HepG2 (cell line): Measurements from ENCODE around the gene MEAF6. TPM values are rescaled to one million over a fixed set of nuclear protein-coding genes. Genes with fewer than 3 reads are reported as not detected.

Experiments used
- KLF16 ChIP-seq, 2 experiments: sonication (generic) in 1 of 2; formaldehyde crosslinking in 1 of 2; IDR thresholded peaks; 2 replicates each; pipeline versions ENCODE4 v1.6.1 to v1.8.0; 2016 to 2023; ENCODE audit warnings: missing genetic modification reagents in 2 of 2, missing compliant biosample characterization in 1 of 2
- MIER2 ChIP-seq: IDR thresholded peaks from 2 replicates; pipeline ENCODE4 v1.6.1; 2016; ENCODE audit warnings: missing biosample characterization, missing genetic modification reagents
- POGZ ChIP-seq: sonication (generic); formaldehyde crosslinking; IDR thresholded peaks from 2 replicates; pipeline ENCODE4 v1.4.0; 2020; ENCODE audit warnings: mild to moderate bottlenecking, missing genetic modification reagents
- RNF219 ChIP-seq: sonication (generic); formaldehyde crosslinking; IDR thresholded peaks from 2 replicates; pipeline ENCODE4 v1.5.0; 2020; ENCODE audit warnings: mild to moderate bottlenecking, missing genetic modification reagents
- SP1 ChIP-seq, 2 experiments: fragments of 450-650 bp in 1 of 2; sonication (generic) in 1 of 2; formaldehyde crosslinking in 1 of 2; IDR thresholded peaks; 2 replicates each; pipeline versions ENCODE4 v1.4.0 to v1.6.1; 2016 to 2020; ENCODE audit warnings: missing genetic modification reagents in 1 of 2
- SP2 ChIP-seq: sonication (generic); formaldehyde crosslinking; IDR thresholded peaks from 2 replicates; pipeline ENCODE4 v1.5.1; 2020; ENCODE audit warnings: mild to moderate bottlenecking, missing genetic modification reagents
- SUZ12 ChIP-seq: fragments of 150-350 bp; IDR thresholded peaks from 2 replicates; pipeline ENCODE4 v1.6.1; 2014; ENCODE audit warnings: low read depth, low read length
- ZBTB38 ChIP-seq: sonication (generic); formaldehyde crosslinking; IDR thresholded peaks from 2 replicates; pipeline ENCODE4 v1.5.1; 2020; ENCODE audit warnings: mild to moderate bottlenecking, missing genetic modification reagents
- ZNF75D ChIP-seq: sonication (generic); formaldehyde crosslinking; IDR thresholded peaks from 2 replicates; pipeline ENCODE4 v1.8.1; 2023; ENCODE audit warnings: missing genetic modification reagents, mild to moderate bottlenecking, borderline replicate concordance
- ZNF780A ChIP-seq: sonication (generic); formaldehyde crosslinking; IDR thresholded peaks from 2 replicates; pipeline ENCODE4 v1.8.0; 2022; ENCODE audit warnings: mild to moderate bottlenecking, missing genetic modification reagents, moderate library complexity
- polyA plus RNA-seq, 8 experiments: library from polyadenylated mRNA; depleted of rRNA in 3 of 8; stranded (reverse) in 7 of 8; unstranded in 1 of 8; fragments of >200 nt; fragmentation: Illumina TruSeq in 4 of 8; extraction: Trizol in 4 of 8; gene quantifications; 2 replicates each; pipeline versions ENCODE4 v1.2.1 to v1.2.3, GENCODE V29; 2011 to 2016; ENCODE audit warnings: low read depth in 4 of 8, missing spikeins in 1 of 8, mixed read lengths in 1 of 8; ENCODE audit not compliant: insufficient read depth in 1 of 8
- total RNA-seq, 5 experiments: library from RNA; depleted of rRNA; stranded (reverse); fragments of >200 nt; fragmentation: Illumina TruSeq; extraction: Trizol; gene quantifications; 2 replicates each; pipeline ENCODE4 v1.2.3, GENCODE V29; 2016; ENCODE audit warnings: low read depth in 1 of 5
- TF ChIP-seq, protein P1 (sequence below): sonication (generic); formaldehyde crosslinking; IDR thresholded peaks from 2 replicates; pipeline ENCODE4 v1.5.0; 2020; ENCODE audit warnings: mild to moderate bottlenecking, missing genetic modification reagents
- TF ChIP-seq, protein P2 (sequence below): sonication (generic); formaldehyde crosslinking; IDR thresholded peaks from 2 replicates; pipeline ENCODE4 v1.9.0; 2021; ENCODE audit warnings: missing genetic modification reagents, mild to moderate bottlenecking, borderline replicate concordance
- TF ChIP-seq, protein P3 (sequence below): sonication (generic); formaldehyde crosslinking; IDR thresholded peaks from 2 replicates; pipeline ENCODE4 v1.5.1; 2020; ENCODE audit warnings: missing genetic modification reagents, mild to moderate bottlenecking, borderline replicate concordance
- TF ChIP-seq, protein P4 (sequence below): sonication (generic); formaldehyde crosslinking; IDR thresholded peaks from 2 replicates; pipeline ENCODE4 v1.4.0; 2020; ENCODE audit warnings: missing genetic modification reagents, borderline replicate concordance

Gene MEAF6
- total and polyA plus RNA-seq, 2 of the 13 experiments (the other 11 are each of a cell fraction or from before 2014, with no cell fraction given): 29.5 to 45.6 TPM

GRCh38 chr1:37514350-37515184 lies at the start of gene MEAF6 (continued):
- TF ChIP-seq, protein P1, sequence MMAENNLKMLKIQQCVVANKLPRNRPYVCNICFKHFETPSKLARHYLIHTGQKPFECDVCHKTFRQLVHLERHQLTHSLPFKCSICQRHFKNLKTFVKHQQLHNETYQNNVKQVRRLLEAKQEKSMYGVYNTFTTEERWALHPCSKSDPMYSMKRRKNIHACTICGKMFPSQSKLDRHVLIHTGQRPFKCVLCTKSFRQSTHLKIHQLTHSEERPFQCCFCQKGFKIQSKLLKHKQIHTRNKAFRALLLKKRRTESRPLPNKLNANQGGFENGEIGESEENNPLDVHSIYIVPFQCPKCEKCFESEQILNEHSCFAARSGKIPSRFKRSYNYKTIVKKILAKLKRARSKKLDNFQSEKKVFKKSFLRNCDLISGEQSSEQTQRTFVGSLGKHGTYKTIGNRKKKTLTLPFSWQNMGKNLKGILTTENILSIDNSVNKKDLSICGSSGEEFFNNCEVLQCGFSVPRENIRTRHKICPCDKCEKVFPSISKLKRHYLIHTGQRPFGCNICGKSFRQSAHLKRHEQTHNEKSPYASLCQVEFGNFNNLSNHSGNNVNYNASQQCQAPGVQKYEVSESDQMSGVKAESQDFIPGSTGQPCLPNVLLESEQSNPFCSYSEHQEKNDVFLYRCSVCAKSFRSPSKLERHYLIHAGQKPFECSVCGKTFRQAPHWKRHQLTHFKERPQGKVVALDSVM: peak; percentile 72; the same call in 1 of the 2 replicates
- TF ChIP-seq ZBTB38 (CRISPR knock-in tag): peak; percentile 60; the same call in 1 of the 2 replicates
- TF ChIP-seq, protein P2, sequence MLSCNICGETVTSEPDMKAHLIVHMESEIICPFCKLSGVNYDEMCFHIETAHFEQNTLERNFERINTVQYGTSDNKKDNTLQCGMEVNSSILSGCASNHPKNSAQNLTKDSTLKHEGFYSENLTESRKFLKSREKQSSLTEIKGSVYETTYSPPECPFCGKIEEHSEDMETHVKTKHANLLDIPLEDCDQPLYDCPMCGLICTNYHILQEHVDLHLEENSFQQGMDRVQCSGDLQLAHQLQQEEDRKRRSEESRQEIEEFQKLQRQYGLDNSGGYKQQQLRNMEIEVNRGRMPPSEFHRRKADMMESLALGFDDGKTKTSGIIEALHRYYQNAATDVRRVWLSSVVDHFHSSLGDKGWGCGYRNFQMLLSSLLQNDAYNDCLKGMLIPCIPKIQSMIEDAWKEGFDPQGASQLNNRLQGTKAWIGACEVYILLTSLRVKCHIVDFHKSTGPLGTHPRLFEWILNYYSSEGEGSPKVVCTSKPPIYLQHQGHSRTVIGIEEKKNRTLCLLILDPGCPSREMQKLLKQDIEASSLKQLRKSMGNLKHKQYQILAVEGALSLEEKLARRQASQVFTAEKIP (CRISPR knock-in tag): no peak
- TF ChIP-seq, protein P3, sequence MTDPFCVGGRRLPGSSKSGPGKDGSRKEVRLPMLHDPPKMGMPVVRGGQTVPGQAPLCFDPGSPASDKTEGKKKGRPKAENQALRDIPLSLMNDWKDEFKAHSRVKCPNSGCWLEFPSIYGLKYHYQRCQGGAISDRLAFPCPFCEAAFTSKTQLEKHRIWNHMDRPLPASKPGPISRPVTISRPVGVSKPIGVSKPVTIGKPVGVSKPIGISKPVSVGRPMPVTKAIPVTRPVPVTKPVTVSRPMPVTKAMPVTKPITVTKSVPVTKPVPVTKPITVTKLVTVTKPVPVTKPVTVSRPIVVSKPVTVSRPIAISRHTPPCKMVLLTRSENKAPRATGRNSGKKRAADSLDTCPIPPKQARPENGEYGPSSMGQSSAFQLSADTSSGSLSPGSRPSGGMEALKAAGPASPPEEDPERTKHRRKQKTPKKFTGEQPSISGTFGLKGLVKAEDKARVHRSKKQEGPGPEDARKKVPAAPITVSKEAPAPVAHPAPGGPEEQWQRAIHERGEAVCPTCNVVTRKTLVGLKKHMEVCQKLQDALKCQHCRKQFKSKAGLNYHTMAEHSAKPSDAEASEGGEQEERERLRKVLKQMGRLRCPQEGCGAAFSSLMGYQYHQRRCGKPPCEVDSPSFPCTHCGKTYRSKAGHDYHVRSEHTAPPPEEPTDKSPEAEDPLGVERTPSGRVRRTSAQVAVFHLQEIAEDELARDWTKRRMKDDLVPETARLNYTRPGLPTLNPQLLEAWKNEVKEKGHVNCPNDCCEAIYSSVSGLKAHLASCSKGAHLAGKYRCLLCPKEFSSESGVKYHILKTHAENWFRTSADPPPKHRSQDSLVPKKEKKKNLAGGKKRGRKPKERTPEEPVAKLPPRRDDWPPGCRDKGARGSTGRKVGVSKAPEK: no peak
- TF ChIP-seq KLF16 (CRISPR knock-in tag; IDR thresholded peaks at IDR 0.05): peak in 1 of 2 experiments; percentile 85; a peak in 2 of 4 replicates
- no peak for TF ChIP-seq SUZ12
- no peak for TF ChIP-seq ZNF780A (CRISPR knock-in tag)
- no peak for TF ChIP-seq RNF219 (CRISPR knock-in tag)
- TF ChIP-seq SP1 (IDR thresholded peaks at IDR 0.05): no peak
- TF ChIP-seq SP1 (CRISPR knock-in tag; IDR thresholded peaks at IDR 0.05): peak; percentile 38; the same call in 1 of the 2 replicates
- TF ChIP-seq MIER2 (CRISPR knock-in tag): no peak
- no peak for TF ChIP-seq ZNF75D (CRISPR knock-in tag)
- TF ChIP-seq, protein P4, sequence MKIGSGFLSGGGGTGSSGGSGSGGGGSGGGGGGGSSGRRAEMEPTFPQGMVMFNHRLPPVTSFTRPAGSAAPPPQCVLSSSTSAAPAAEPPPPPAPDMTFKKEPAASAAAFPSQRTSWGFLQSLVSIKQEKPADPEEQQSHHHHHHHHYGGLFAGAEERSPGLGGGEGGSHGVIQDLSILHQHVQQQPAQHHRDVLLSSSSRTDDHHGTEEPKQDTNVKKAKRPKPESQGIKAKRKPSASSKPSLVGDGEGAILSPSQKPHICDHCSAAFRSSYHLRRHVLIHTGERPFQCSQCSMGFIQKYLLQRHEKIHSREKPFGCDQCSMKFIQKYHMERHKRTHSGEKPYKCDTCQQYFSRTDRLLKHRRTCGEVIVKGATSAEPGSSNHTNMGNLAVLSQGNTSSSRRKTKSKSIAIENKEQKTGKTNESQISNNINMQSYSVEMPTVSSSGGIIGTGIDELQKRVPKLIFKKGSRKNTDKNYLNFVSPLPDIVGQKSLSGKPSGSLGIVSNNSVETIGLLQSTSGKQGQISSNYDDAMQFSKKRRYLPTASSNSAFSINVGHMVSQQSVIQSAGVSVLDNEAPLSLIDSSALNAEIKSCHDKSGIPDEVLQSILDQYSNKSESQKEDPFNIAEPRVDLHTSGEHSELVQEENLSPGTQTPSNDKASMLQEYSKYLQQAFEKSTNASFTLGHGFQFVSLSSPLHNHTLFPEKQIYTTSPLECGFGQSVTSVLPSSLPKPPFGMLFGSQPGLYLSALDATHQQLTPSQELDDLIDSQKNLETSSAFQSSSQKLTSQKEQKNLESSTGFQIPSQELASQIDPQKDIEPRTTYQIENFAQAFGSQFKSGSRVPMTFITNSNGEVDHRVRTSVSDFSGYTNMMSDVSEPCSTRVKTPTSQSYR: no peak
- TF ChIP-seq SP2 (CRISPR knock-in tag): no peak
- peak; percentile 41 for TF ChIP-seq POGZ (CRISPR knock-in tag)
